Hematopoietic multipotent progenitor cell treated with erythropoietin and hydrocortisone succinate and interleukin-3 and kit ligand, for 4 days (in vitro differentiated cells): ENCODE results near the gene CARMIL3.

Experiments
- DNase-seq: peaks from one replicate; pipeline ENCODE4 v3.0.0-alpha.2; 2015

CARMIL3 gene

GRCh38 chr14:24064091-24064795, 12.4 kb downstream of the CARMIL3 start:
- DNase-seq: no peak

- no peak for DNase-seq
These were observed 13.0 kb downstream of the CARMIL3 start for GRCh38 chr14:24064856-24065255.

GRCh38 chr14:24065408-24065807, 13.6 kb downstream of the CARMIL3 start:
- no peak for DNase-seq

GRCh38 chr14:24066496-24067132, 14.8 kb downstream of the CARMIL3 start:
- no peak for DNase-seq

GRCh38 chr14:24067133-24068082, 15.6 kb downstream of the CARMIL3 start:
- DNase-seq: no peak

GRCh38 chr14:24068711-24069410, 17.1 kb downstream of the CARMIL3 start:
- no peak for DNase-seq

GRCh38 chr14:24069411-24069735, 17.6 kb downstream of the CARMIL3 start:
- DNase-seq: no peak

- no peak for DNase-seq
These were observed 18.7 kb downstream of the CARMIL3 start for GRCh38 chr14:24070285-24071143.

GRCh38 chr14:24071144-24071697, 19.4 kb downstream of the CARMIL3 start, which contains the start of gene CPNE6:
Gene CPNE6 (plus strand): TSS chr14:24071562. CDS start chr14:24072937, 1,375 bp downstream.
- DNase-seq: no peak

- DNase-seq: no peak
These were observed 20.1 kb downstream of the CARMIL3 start for GRCh38 chr14:24071836-24072430.

GRCh38 chr14:24072436-24072835, 20.6 kb downstream of the CARMIL3 start:
- no peak for DNase-seq

GRCh38 chr14:24072881-24073877, 21.4 kb downstream of the CARMIL3 start:
- no peak for DNase-seq

- DNase-seq: no peak
These were observed 23.0 kb downstream of the CARMIL3 start for GRCh38 chr14:24074625-24075484.

GRCh38 chr14:24075485-24076301, 23.9 kb downstream of the CARMIL3 start:
- no peak for DNase-seq

GRCh38 chr14:24076302-24076601, 24.4 kb downstream of the CARMIL3 start:
- no peak for DNase-seq

GRCh38 chr14:24077086-24077485, 25.3 kb downstream of the CARMIL3 start:
- no peak for DNase-seq

GRCh38 chr14:24078146-24078545, 26.3 kb downstream of the CARMIL3 start:
- no peak for DNase-seq

GRCh38 chr14:24079491-24080141, 27.8 kb downstream of the CARMIL3 start:
- DNase-seq: peak; percentile 66
